Gastroesophageal sphincter (tissue), 3 donors: Measurements from ENCODE around the gene GRID2.

Experiments used
- CTCF ChIP-seq, 4 experiments: fragments of 200-600 bp in 2 of 4; fragments of 450-650 bp in 2 of 4; sonication (generic) in 1 of 4; IDR thresholded peaks; one replicate each; pipeline ENCODE4 v1.5.1; 2017 to 2019; ENCODE audit warnings: antibody characterized with exemption in 4 of 4, mild to moderate bottlenecking in 2 of 4, moderate library complexity in 2 of 4
- EP300 ChIP-seq: sonication (generic); formaldehyde crosslinking; IDR thresholded peaks from one replicate; pipeline ENCODE4 v1.6.1; 2017; ENCODE audit warnings: antibody characterized with exemption, mild to moderate bottlenecking
- POLR2A ChIP-seq, 2 donors: fragments of 450-650 bp; IDR thresholded peaks; one replicate each; pipeline ENCODE4 v1.6.1; 2017; ENCODE audit warnings: antibody characterized with exemption in 2 of 2, mild to moderate bottlenecking in 2 of 2, moderate library complexity in 1 of 2
- POLR2AphosphoS5 ChIP-seq: sonication (generic); formaldehyde crosslinking; IDR thresholded peaks from one replicate; pipeline ENCODE4 v1.6.1; 2017; ENCODE audit warnings: antibody characterized with exemption

GRCh38 chr4:93407493-93408275, 1103.9 kb downstream of the GRID2 start:
- TF ChIP-seq POLR2A (IDR thresholded peaks at IDR 0.05) (no peak), CTCF (IDR thresholded peaks at IDR 0.05) (no peak), POLR2AphosphoS5 (no peak), EP300 (no peak)
